HepG2 (cell line): ENCODE measurements around the gene ABCC3. TPM values are rescaled to one million over a fixed set of nuclear protein-coding genes. Genes with fewer than 3 reads are reported as not detected.

Experiments
- CBX5 ChIP-seq: sonication (generic); formaldehyde crosslinking; IDR thresholded peaks from 2 replicates; pipeline ENCODE4 v1.4.0; 2020; ENCODE audit warnings: missing genetic modification reagents, borderline replicate concordance
- GATAD2A ChIP-seq: IDR thresholded peaks from 2 replicates; pipeline ENCODE4 v1.6.1; 2016
- HOXA3 ChIP-seq: sonication (generic); formaldehyde crosslinking; IDR thresholded peaks from 2 replicates; pipeline ENCODE4 v1.5.0; 2020; ENCODE audit warnings: missing genetic modification reagents
- NFRKB ChIP-seq: fragments of 450-650 bp; IDR thresholded peaks from 2 replicates; pipeline ENCODE4 v1.6.1; 2017
- PHF21A ChIP-seq: sonication (generic); formaldehyde crosslinking; IDR thresholded peaks from 2 replicates; pipeline ENCODE4 v1.5.0; 2020; ENCODE audit warnings: mild to moderate bottlenecking, missing genetic modification reagents
- RELA ChIP-seq: sonication (generic); formaldehyde crosslinking; IDR thresholded peaks from 2 replicates; pipeline ENCODE4 v1.4.0; 2020; ENCODE audit warnings: missing genetic modification reagents
- SRSF1 ChIP-seq: fragments of 200-400 bp; formaldehyde crosslinking; optimal IDR thresholded peaks from 2 replicates; pipeline ENCODE3; 2017; ENCODE audit warnings: mild to moderate bottlenecking, low read depth, low read length, moderate library complexity
- SYNCRIP ChIP-seq: fragments of 200-400 bp; formaldehyde crosslinking; IDR thresholded peaks from 2 replicates; pipeline ENCODE4 v1.6.1; 2018; ENCODE audit warnings: mild to moderate bottlenecking, low read depth, low read length; ENCODE audit not compliant: insufficient read depth
- ZFP1 ChIP-seq: IDR thresholded peaks from 2 replicates; pipeline ENCODE4 v1.6.1; 2016
- ZNF546 ChIP-seq: sonication (generic); formaldehyde crosslinking; conservative IDR thresholded peaks from 2 replicates; pipeline ENCODE4 v1.8.1; 2023; ENCODE audit warnings: mild to moderate bottlenecking, missing genetic modification reagents
- polyA plus RNA-seq, 8 experiments: library from polyadenylated mRNA; depleted of rRNA in 3 of 8; stranded (reverse) in 7 of 8; unstranded in 1 of 8; fragments of >200 nt; fragmentation: Illumina TruSeq in 4 of 8; extraction: Trizol in 4 of 8; gene quantifications; 2 replicates each; pipeline versions ENCODE4 v1.2.1 to v1.2.3, GENCODE V29; 2011 to 2016; ENCODE audit warnings: low read depth in 4 of 8, missing spikeins in 1 of 8, mixed read lengths in 1 of 8; ENCODE audit not compliant: insufficient read depth in 1 of 8
- total RNA-seq, 5 experiments: library from RNA; depleted of rRNA; stranded (reverse); fragments of >200 nt; fragmentation: Illumina TruSeq; extraction: Trizol; gene quantifications; 2 replicates each; pipeline ENCODE4 v1.2.3, GENCODE V29; 2016; ENCODE audit warnings: low read depth in 1 of 5
- TF ChIP-seq, protein P1 (sequence below): sonication (generic); formaldehyde crosslinking; IDR thresholded peaks from 2 replicates; pipeline ENCODE4 v1.8.0; 2023; ENCODE audit warnings: mild to moderate bottlenecking, missing genetic modification reagents
- TF ChIP-seq, protein P2 (sequence below): sonication (generic); formaldehyde crosslinking; IDR thresholded peaks from 2 replicates; pipeline ENCODE4 v1.5.0; 2020; ENCODE audit warnings: mild to moderate bottlenecking, missing genetic modification reagents
- TF ChIP-seq, protein P3 (sequence below): sonication (generic); formaldehyde crosslinking; IDR thresholded peaks from 2 replicates; pipeline ENCODE4 v1.4.0; 2020; ENCODE audit warnings: mild to moderate bottlenecking, low read depth, missing genetic modification reagents
- TF ChIP-seq, protein P4 (sequence below): sonication (generic); formaldehyde crosslinking; IDR thresholded peaks from 2 replicates; pipeline ENCODE4 v1.4.0; 2020; ENCODE audit warnings: missing genetic modification reagents, mild to moderate bottlenecking, borderline replicate concordance
- TF ChIP-seq, protein P5 (sequence below): sonication (generic); formaldehyde crosslinking; IDR thresholded peaks from 2 replicates; pipeline ENCODE4 v1.4.0; 2020; ENCODE audit warnings: missing genetic modification reagents

The ABCC3 gene
- total and polyA plus RNA-seq, 2 of the 13 experiments (the other 11 are each of a cell fraction or from before 2014, with no cell fraction given): 25.2 to 50.7 TPM

DNA sequence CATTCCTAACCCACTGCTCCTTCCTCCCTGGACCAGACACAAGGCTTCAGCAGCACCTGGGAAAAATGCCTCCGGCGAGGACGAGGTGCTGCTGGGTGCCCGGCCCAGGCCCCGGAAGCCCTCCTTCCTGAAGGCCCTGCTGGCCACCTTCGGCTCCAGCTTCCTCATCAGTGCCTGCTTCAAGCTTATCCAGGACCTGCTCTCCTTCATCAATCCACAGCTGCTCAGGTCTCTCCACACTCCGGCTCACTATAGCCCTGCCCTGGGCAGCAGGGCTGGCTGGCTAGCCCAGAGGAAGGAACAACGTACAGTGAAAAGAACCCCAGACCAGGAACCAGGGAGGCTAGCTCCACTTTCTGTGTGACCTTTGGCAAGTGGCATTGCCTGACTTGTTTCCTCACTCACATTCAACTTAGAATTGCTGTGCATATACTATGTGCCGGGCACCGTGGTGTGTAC lies 26.2 kb downstream of the ABCC3 start (continued):
- TF ChIP-seq PHF21A (no peak), RELA (CRISPR knock-in tag) (no peak), SYNCRIP (no peak), SRSF1 (no peak), HOXA3 (CRISPR knock-in tag) (no peak), CBX5 (0 out of 2 replicates have a peak, but pooled peaks have one; percentile 45), NFRKB (no peak), GATAD2A (CRISPR knock-in tag) (no peak), ZNF546 (CRISPR knock-in tag) (no peak), ZFP1 (CRISPR knock-in tag) (0 out of 2 replicates have a peak, but pooled peaks have one; percentile 16)
- TF ChIP-seq, protein P1, sequence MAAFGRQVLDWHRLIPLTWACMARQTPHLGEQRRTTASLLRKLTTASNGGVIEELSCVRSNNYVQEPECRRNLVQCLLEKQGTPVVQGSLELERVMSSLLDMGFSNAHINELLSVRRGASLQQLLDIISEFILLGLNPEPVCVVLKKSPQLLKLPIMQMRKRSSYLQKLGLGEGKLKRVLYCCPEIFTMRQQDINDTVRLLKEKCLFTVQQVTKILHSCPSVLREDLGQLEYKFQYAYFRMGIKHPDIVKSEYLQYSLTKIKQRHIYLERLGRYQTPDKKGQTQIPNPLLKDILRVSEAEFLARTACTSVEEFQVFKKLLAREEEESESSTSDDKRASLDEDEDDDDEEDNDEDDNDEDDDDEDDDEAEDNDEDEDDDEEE: no peak
- TF ChIP-seq, protein P2, sequence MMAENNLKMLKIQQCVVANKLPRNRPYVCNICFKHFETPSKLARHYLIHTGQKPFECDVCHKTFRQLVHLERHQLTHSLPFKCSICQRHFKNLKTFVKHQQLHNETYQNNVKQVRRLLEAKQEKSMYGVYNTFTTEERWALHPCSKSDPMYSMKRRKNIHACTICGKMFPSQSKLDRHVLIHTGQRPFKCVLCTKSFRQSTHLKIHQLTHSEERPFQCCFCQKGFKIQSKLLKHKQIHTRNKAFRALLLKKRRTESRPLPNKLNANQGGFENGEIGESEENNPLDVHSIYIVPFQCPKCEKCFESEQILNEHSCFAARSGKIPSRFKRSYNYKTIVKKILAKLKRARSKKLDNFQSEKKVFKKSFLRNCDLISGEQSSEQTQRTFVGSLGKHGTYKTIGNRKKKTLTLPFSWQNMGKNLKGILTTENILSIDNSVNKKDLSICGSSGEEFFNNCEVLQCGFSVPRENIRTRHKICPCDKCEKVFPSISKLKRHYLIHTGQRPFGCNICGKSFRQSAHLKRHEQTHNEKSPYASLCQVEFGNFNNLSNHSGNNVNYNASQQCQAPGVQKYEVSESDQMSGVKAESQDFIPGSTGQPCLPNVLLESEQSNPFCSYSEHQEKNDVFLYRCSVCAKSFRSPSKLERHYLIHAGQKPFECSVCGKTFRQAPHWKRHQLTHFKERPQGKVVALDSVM (CRISPR knock-in tag): no peak
- TF ChIP-seq, protein P3, sequence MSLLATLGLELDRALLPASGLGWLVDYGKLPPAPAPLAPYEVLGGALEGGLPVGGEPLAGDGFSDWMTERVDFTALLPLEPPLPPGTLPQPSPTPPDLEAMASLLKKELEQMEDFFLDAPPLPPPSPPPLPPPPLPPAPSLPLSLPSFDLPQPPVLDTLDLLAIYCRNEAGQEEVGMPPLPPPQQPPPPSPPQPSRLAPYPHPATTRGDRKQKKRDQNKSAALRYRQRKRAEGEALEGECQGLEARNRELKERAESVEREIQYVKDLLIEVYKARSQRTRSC (CRISPR knock-in tag): no peak
- TF ChIP-seq, protein P4, sequence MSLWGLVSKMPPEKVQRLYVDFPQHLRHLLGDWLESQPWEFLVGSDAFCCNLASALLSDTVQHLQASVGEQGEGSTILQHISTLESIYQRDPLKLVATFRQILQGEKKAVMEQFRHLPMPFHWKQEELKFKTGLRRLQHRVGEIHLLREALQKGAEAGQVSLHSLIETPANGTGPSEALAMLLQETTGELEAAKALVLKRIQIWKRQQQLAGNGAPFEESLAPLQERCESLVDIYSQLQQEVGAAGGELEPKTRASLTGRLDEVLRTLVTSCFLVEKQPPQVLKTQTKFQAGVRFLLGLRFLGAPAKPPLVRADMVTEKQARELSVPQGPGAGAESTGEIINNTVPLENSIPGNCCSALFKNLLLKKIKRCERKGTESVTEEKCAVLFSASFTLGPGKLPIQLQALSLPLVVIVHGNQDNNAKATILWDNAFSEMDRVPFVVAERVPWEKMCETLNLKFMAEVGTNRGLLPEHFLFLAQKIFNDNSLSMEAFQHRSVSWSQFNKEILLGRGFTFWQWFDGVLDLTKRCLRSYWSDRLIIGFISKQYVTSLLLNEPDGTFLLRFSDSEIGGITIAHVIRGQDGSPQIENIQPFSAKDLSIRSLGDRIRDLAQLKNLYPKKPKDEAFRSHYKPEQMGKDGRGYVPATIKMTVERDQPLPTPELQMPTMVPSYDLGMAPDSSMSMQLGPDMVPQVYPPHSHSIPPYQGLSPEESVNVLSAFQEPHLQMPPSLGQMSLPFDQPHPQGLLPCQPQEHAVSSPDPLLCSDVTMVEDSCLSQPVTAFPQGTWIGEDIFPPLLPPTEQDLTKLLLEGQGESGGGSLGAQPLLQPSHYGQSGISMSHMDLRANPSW: no peak
- TF ChIP-seq, protein P5, sequence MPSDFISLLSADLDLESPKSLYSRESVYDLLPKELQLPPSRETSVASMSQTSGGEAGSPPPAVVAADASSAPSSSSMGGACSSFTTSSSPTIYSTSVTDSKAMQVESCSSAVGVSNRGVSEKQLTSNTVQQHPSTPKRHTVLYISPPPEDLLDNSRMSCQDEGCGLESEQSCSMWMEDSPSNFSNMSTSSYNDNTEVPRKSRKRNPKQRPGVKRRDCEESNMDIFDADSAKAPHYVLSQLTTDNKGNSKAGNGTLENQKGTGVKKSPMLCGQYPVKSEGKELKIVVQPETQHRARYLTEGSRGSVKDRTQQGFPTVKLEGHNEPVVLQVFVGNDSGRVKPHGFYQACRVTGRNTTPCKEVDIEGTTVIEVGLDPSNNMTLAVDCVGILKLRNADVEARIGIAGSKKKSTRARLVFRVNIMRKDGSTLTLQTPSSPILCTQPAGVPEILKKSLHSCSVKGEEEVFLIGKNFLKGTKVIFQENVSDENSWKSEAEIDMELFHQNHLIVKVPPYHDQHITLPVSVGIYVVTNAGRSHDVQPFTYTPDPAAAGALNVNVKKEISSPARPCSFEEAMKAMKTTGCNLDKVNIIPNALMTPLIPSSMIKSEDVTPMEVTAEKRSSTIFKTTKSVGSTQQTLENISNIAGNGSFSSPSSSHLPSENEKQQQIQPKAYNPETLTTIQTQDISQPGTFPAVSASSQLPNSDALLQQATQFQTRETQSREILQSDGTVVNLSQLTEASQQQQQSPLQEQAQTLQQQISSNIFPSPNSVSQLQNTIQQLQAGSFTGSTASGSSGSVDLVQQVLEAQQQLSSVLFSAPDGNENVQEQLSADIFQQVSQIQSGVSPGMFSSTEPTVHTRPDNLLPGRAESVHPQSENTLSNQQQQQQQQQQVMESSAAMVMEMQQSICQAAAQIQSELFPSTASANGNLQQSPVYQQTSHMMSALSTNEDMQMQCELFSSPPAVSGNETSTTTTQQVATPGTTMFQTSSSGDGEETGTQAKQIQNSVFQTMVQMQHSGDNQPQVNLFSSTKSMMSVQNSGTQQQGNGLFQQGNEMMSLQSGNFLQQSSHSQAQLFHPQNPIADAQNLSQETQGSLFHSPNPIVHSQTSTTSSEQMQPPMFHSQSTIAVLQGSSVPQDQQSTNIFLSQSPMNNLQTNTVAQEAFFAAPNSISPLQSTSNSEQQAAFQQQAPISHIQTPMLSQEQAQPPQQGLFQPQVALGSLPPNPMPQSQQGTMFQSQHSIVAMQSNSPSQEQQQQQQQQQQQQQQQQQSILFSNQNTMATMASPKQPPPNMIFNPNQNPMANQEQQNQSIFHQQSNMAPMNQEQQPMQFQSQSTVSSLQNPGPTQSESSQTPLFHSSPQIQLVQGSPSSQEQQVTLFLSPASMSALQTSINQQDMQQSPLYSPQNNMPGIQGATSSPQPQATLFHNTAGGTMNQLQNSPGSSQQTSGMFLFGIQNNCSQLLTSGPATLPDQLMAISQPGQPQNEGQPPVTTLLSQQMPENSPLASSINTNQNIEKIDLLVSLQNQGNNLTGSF (CRISPR knock-in tag): no peak
